ENCODE data around the gene MACROD1. TPM values are rescaled to one million over a fixed set of nuclear protein-coding genes. Genes with fewer than 3 reads are reported as not detected.

The MACROD1 gene
- total and polyA plus RNA-seq, 9 of the 15 experiments (the other 6 are each of a cell fraction or from before 2014, with no cell fraction given): 1.1 to 60.0 (median 26.4) TPM

DNA sequence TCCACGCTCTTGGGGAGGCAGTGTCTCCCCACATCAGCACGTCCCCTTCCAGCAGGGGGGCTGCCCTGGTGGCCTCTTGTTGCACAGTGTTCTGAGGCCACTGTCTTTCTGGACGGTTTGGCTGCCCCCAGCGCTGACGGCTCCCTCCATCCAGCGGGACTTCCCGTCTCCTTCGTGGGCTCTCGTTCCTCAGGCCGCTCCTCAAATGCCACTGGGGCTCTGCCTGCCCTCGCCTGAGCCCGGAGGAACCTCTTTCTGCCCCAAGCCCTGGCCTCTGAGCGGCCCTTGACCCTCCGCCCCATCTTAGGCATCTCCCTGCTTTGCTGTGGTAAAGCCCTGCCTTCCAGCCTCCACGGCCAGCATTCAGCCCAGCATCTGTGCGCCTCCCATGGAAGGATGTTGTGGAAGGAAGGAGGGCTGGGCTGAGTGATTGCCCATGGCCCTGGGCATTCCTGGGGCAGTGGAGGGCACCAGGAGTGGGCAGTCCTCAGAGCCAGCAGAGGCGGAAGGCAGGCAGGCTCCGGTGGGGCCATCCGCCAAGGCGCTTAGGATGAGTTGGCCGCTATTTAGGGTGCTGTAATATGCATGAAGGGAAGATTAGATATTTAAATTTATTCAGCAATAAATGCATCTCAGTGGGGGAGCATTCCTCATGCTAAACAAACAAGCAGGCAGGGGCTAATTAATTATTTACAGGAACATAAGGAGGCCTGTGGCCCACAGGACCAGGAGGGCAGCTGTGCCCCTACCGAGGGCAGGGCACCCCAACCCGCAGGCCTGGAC lies 161.9 kb downstream of the MACROD1 start:
- TF ChIP-seq, protein P1, sequence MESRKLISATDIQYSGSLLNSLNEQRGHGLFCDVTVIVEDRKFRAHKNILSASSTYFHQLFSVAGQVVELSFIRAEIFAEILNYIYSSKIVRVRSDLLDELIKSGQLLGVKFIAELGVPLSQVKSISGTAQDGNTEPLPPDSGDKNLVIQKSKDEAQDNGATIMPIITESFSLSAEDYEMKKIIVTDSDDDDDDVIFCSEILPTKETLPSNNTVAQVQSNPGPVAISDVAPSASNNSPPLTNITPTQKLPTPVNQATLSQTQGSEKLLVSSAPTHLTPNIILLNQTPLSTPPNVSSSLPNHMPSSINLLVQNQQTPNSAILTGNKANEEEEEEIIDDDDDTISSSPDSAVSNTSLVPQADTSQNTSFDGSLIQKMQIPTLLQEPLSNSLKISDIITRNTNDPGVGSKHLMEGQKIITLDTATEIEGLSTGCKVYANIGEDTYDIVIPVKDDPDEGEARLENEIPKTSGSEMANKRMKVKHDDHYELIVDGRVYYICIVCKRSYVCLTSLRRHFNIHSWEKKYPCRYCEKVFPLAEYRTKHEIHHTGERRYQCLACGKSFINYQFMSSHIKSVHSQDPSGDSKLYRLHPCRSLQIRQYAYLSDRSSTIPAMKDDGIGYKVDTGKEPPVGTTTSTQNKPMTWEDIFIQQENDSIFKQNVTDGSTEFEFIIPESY (CRISPR knock-in tag; IDR thresholded peaks at IDR 0.05): peak; percentile 98
- TF ChIP-seq MYNN (IDR thresholded peaks at IDR 0.05): 0 out of 2 replicates have a peak, but pooled peaks have one; percentile 19
- TF ChIP-seq MYNN (CRISPR knock-in tag; IDR thresholded peaks at IDR 0.05): no peak
- TF ChIP-seq, protein P2, sequence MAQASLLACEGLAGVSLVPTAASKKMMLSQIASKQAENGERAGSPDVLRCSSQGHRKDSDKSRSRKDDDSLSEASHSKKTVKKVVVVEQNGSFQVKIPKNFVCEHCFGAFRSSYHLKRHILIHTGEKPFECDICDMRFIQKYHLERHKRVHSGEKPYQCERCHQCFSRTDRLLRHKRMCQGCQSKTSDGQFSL (CRISPR knock-in tag; IDR thresholded peaks at IDR 0.05): peak; percentile 54; the same call in 1 of the 2 replicates
- TF ChIP-seq, protein P2 (tag; IDR thresholded peaks at IDR 0.05): no peak
- TF ChIP-seq, protein P3, sequence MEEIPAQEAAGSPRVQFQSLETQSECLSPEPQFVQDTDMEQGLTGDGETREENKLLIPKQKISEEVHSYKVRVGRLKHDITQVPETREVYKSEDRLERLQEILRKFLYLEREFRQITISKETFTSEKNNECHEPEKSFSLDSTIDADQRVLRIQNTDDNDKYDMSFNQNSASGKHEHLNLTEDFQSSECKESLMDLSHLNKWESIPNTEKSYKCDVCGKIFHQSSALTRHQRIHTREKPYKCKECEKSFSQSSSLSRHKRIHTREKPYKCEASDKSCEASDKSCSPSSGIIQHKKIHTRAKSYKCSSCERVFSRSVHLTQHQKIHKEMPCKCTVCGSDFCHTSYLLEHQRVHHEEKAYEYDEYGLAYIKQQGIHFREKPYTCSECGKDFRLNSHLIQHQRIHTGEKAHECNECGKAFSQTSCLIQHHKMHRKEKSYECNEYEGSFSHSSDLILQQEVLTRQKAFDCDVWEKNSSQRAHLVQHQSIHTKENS (CRISPR knock-in tag; IDR thresholded peaks at IDR 0.05): no peak
- TF ChIP-seq POLR2G (IDR thresholded peaks at IDR 0.05; ENCODE audit: low read depth, low read length): peak; percentile 38; the same call in 1 of the 2 replicates
- FAIRE-seq: no peak
- BruUV-seq (replicated peaks): no TSS peak
- no peak overlapping the region for H3K4me2 ChIP-seq (ENCODE audit: insufficient read depth, low read length)
- in situ Hi-C loops (cut with MboI) (no loop called here), intact Hi-C loops (cut with micrococcal nuclease) (loop anchor here (10.0 kb wide), 2 partner anchors 91 to 141 kb away; no protein-coding TSS in a partner anchor)
- no peak overlapping the region for H3K4me3 ChIP-seq
- peaks cover 20% of the 10 kb centered on the region; the same call in 2 of the 3 replicates for H3K36me3 ChIP-seq (ENCODE audit: control insufficient read depth, insufficient read depth, low read length)
- H4K20me1 ChIP-seq (replicated peaks; ENCODE audit: control insufficient read depth, insufficient read depth, low read length): peaks cover 51% of the 10 kb centered on the region
- 77% methylated on average over 22 of the region's 23 CpGs for WGBS (ENCODE audit: insufficient coverage, low coverage, missing lambda C conversion rate)
- no peak for ATAC-seq
- H3K9me1 ChIP-seq (ENCODE audit: control insufficient read depth, insufficient read depth, low read length): peaks cover 16% of the 10 kb centered on the region
- H3K9me3 ChIP-seq (replicated peaks; ENCODE audit: control insufficient read depth, insufficient read depth, low read depth, low read length): no peaks in the 10 kb centered on the region
- peaks cover 16 to 77% of the 10 kb centered on the region in 2 experiments for H3K4me1 ChIP-seq (replicated peaks in 1 of 2; ENCODE audit: control insufficient read depth in 2 of 2, insufficient read depth in 2 of 2, low read length in 2 of 2)
- no peaks in the 10 kb centered on the region for H3K79me2 ChIP-seq (ENCODE audit: control insufficient read depth, insufficient read depth, low read length)
- no peak overlapping the region for H3K9ac ChIP-seq (ENCODE audit: insufficient read depth in 1 of 2, low read depth in 2 of 2, low read length in 2 of 2)
- POLR2A ChIA-PET: no interaction called here
- no peak overlapping the region for H2AFZ ChIP-seq (ENCODE audit: low read depth, low read length)
- CTCF ChIA-PET (ENCODE audit: low intra/inter-chr PET ratio): no interaction called here
- no peak for DNase-seq (ENCODE audit: extremely low read depth in 1 of 4, low spot score in 3 of 4)
- H3K27ac ChIP-seq (ENCODE audit: extremely low read depth, low read depth, low read length): no peak overlapping the region
- no peaks in the 10 kb centered on the region for H3K27me3 ChIP-seq (ENCODE audit: control insufficient read depth in 2 of 2, insufficient read depth in 2 of 2, low read length in 2 of 2)
